Central memory CD8-positive, alpha-beta T cell (primary cell): Measurements from ENCODE around the gene RIPOR1.
"Not testable (repeated sequence)": the region's sequence is repeated elsewhere in the genome, so short reads cannot be mapped to it uniquely, and the experiment has no call there.

ENCODE experiments used
- ATAC-seq: fragments of 150-1000 bp; cut with Tn5 transposase; replicated peaks from 2 replicates; pipeline ENCODE4 v1.10.0; 2022; ENCODE audit warnings: mild to moderate bottlenecking, moderate FRiP score, moderate number of reproducible peaks; ENCODE audit not compliant: poor library complexity, severe bottlenecking; ENCODE audit errors: extremely low read depth
- DNase-seq, 2 donors: peaks; one replicate each; pipeline ENCODE4 v3.0.0; 2021; ENCODE audit warnings: low spot score in 2 of 2
- H3K27ac Mint-ChIP-seq: one replicate; pipeline ENCODE4 v1.8.0; 2022; ENCODE audit warnings: low read depth, mild to moderate bottlenecking, moderate library complexity, mixed read lengths
- H3K27me3 Mint-ChIP-seq: one replicate; pipeline ENCODE4 v1.8.0; 2022; ENCODE audit warnings: mixed read lengths
- H3K36me3 Mint-ChIP-seq: one replicate; pipeline ENCODE4 v1.8.0; 2022; ENCODE audit warnings: mild to moderate bottlenecking, moderate library complexity, mixed read lengths; ENCODE audit not compliant: insufficient read depth
- H3K4me1 Mint-ChIP-seq: one replicate; pipeline ENCODE4 v1.8.0; 2022; ENCODE audit warnings: mixed read lengths
- H3K4me3 Mint-ChIP-seq: one replicate; pipeline ENCODE4 v1.8.0; 2022; ENCODE audit warnings: mild to moderate bottlenecking, moderate library complexity, mixed read lengths
- H3K9me3 Mint-ChIP-seq: one replicate; pipeline ENCODE4 v1.8.0; 2022; ENCODE audit warnings: mixed read lengths

RIPOR1 gene

GRCh38 chr16:67490335-67491096 lies 38.1 kb upstream of the RIPOR1 start:
- ATAC-seq (no peak), DNase-seq (no peak)
- H3K9me3 Mint-ChIP-seq = no peaks in the 10 kb centered on the region
- H3K36me3 Mint-ChIP-seq = peaks cover 13% of the 10 kb centered on the region
- H3K27ac Mint-ChIP-seq = no peak overlapping the region
- H3K4me1 Mint-ChIP-seq = peaks cover 5% of the 10 kb centered on the region
- H3K27me3 Mint-ChIP-seq = no peaks in the 10 kb centered on the region
- H3K4me3 Mint-ChIP-seq = no peak overlapping the region

DNA sequence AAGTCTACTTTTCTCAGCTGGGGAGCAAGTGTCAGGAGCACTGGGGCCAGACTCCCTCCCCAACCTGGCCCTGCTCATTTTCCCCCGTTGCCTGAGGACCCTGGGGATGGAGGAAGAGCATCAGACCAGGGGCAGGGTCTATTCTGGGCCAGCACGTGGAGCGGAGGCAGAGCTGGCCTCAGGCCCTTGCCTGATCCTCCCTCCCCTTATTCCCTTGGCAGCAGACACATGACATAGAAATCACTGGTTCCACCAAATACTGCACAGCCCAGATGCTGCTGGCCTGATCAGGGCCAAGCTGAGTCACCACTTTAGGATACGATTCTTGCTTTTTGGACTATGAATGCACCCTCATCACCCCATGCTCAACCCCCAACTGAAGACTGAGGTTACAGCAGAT lies 29.5 kb upstream of the RIPOR1 start:
- no peaks in the 10 kb centered on the region for H3K9me3 Mint-ChIP-seq
- peaks cover 2% of the 10 kb centered on the region for H3K36me3 Mint-ChIP-seq
- H3K27me3 Mint-ChIP-seq = no peaks in the 10 kb centered on the region
- DNase-seq = no peak
- no peak for ATAC-seq
- no peak overlapping the region for H3K4me3 Mint-ChIP-seq
- peaks cover 16% of the 10 kb centered on the region for H3K4me1 Mint-ChIP-seq
- peak overlapping the region; percentile 52 for H3K27ac Mint-ChIP-seq

DNA sequence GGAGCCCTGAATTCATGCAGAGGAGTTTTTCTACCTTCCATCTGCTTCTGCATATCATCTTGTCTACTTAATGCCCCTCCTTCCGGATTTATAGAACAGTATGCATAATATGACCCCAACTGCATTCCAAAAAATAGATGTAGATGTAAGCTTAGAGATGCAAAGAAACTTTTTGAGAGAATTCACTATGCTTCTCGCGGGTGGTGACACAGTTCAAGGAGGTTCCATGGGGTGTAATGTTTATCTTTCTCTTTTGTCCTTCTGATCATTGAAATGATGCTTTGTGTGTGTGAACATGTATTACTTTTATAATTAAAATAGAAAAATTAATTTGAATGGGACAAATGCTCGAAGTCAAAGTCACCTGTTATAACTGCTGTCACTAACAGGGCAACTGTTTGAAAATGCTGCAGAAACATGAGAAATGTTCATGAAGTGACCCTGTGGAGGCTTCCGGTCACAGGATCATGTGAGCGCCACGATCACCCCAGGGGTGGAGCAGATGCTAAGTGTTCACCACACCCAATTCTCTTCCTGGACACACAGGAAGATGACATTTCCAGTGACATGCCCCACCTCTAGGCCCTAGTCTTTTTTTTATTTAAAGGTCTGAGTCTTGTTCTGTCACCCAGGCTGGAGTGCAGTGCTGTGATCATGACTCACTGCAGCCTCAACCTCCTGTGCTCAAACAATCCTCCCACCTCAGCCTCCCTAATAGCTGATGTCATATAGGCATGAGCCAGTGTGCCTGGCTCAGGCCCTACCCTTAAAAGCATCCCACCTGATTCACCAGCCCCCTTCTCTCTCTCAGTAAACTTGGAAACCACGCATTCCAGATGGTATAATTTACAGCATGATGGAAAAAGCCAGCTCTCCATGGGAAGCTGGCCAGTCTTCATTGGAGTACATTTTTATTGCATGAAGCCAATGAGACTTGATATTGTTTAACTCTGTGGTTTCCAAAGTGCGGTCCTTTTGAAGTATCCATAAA lies 24.3 kb upstream of the RIPOR1 start:
- peaks cover 45% of the 10 kb centered on the region for H3K4me1 Mint-ChIP-seq
- H3K4me3 Mint-ChIP-seq = no peak overlapping the region
- no peaks in the 10 kb centered on the region for H3K27me3 Mint-ChIP-seq
- H3K27ac Mint-ChIP-seq = peak overlapping the region; percentile 77
- peaks cover under 1% of the 10 kb centered on the region for H3K36me3 Mint-ChIP-seq
- H3K9me3 Mint-ChIP-seq = no peaks in the 10 kb centered on the region
- DNase-seq (no peak), ATAC-seq (peak; percentile 87)

DNA sequence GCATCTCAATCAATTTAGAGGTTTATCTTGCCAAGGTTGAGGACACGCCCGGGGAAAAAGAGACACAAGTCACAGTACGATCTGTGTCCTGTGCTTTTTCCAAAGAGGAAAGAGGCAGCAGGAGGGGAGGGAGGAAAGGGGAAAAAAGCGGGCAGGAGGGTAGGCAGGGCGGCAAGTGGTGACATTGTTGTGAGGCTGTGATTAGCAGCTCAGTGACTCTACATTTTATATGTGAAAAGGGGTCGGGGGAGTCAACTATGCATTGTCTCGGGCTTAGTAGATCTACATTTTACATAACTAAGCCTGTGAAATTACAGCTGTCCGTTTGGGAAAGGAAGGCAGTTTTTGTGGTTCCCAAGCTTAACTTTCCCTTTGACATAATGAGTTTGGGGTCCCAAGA lies 22.2 kb upstream of the RIPOR1 start:
- no peak for DNase-seq
- no peak for ATAC-seq
- H3K9me3 Mint-ChIP-seq = no peaks in the 10 kb centered on the region
- H3K4me3 Mint-ChIP-seq = no peak overlapping the region
- no peaks in the 10 kb centered on the region for H3K36me3 Mint-ChIP-seq
- H3K27ac Mint-ChIP-seq = peak overlapping the region; percentile 70
- peaks cover 41% of the 10 kb centered on the region for H3K4me1 Mint-ChIP-seq
- H3K27me3 Mint-ChIP-seq = no peaks in the 10 kb centered on the region

- no peaks in the 10 kb centered on the region for H3K9me3 Mint-ChIP-seq
- no peaks in the 10 kb centered on the region for H3K36me3 Mint-ChIP-seq
- peaks cover 32% of the 10 kb centered on the region for H3K4me1 Mint-ChIP-seq
- no peak for ATAC-seq
- DNase-seq = no peak
- H3K4me3 Mint-ChIP-seq = no peak overlapping the region
- H3K27ac Mint-ChIP-seq = peak overlapping the region; percentile 29
- no peaks in the 10 kb centered on the region for H3K27me3 Mint-ChIP-seq
Measured at GRCh38 chr16:67509016-67509415, 19.6 kb upstream of the RIPOR1 start.

- not testable (repeated sequence) for H3K4me3 Mint-ChIP-seq, H3K27ac Mint-ChIP-seq, H3K36me3 Mint-ChIP-seq, DNase-seq, ATAC-seq, H3K9me3 Mint-ChIP-seq, H3K27me3 Mint-ChIP-seq
- H3K4me1 Mint-ChIP-seq = peaks cover 15% of the 10 kb centered on the region
Measured at GRCh38 chr16:67513892-67514291, 14.7 kb upstream of the RIPOR1 start.

DNA sequence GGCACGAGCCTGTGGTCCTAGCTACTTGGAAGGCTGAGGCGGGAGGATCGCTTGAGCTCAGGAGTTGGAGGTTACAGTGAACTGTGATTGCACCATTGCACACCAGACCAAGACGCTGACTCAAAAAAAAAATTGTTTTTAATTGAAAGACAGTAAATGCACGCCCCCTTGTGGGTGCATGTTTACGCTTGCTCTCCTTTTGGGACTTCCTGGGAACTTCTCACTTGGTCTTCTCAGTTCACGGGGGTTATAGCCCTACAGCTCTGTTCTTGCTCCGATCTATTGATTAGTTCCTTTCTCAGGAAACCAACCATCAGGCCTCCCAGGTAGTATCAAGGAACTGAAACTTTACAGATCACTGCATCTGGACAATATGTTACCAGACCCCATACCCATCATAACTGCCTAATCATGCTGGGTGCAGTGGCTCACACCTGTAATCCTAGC lies 14.2 kb upstream of the RIPOR1 start:
- Mint-ChIP-seq H3K27me3 (no peaks in the 10 kb centered on the region), H3K4me3 (no peak overlapping the region), H3K4me1 (peaks cover 15% of the 10 kb centered on the region), H3K27ac (no peak overlapping the region), H3K36me3 (peaks cover 3% of the 10 kb centered on the region), H3K9me3 (no peaks in the 10 kb centered on the region)
- ATAC-seq (peak; percentile 80), DNase-seq (peak; percentile 66 to 70)

DNA sequence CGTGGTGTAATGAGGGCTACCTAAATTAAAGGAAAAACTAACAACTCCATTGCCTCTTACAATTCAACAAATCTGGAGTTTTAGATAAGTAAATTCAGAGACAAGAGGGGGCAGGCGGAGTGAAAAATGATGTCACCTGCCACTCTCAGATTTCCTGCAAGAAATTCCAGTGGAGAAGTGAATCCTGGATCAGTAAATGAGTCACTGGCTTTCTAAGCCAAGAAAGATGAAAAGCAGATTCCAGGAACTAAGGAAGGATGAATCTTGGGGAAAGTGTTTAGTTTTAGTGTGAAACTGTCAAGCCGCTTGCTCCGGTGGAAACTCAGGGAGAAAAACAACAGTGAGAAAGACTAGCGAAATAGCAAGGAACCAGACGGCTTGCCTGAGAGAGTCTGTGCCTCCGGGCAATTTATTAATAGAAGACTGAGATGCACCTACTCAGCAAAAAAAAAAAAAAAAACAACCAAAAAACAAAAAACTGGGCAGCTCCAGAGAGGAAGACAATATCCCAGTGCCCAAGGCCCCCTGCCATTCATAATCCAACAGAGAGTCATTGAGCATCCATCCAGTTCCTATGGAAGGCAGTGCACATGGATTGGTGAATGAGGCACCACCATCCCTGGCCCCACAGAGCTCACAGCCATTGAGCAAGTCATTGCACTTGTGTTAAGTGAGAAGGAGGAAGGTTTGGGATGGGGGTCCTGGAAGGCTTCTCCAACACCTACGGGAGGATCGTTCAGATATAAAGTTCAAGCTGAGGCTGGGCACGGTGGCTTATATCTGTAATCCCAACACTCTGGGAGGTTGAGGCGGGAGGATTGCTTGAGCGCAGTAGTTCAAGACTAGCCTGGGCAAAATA lies 12.1 kb upstream of the RIPOR1 start:
- Mint-ChIP-seq H3K9me3 (no peaks in the 10 kb centered on the region), H3K4me3 (no peak overlapping the region), H3K27ac (no peak overlapping the region), H3K4me1 (peaks cover 31% of the 10 kb centered on the region), H3K36me3 (peaks cover 7% of the 10 kb centered on the region), H3K27me3 (no peaks in the 10 kb centered on the region)
- DNase-seq = no peak
- no peak for ATAC-seq

DNA sequence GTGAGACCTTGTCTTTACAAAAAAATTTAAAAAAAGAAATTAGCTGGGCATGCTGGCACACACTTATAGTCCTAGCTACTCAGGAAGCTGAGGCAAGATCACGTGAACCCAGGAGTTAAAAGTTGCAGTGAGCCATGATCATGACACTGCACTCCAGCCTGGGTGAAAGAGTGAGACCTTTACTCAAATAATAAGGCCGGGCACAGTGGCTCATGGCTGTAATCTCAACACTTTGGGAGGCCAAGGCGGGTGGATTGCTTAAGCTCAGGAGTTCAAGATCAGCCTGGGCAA lies 11.5 kb upstream of the RIPOR1 start:
- Mint-ChIP-seq H3K36me3 (peaks cover 7% of the 10 kb centered on the region), H3K4me3 (no peak overlapping the region), H3K27me3 (no peaks in the 10 kb centered on the region), H3K9me3 (no peaks in the 10 kb centered on the region), H3K4me1 (peaks cover 32% of the 10 kb centered on the region), H3K27ac (no peak overlapping the region)
- DNase-seq = no peak
- ATAC-seq = no peak

GRCh38 chr16:67517661-67518423 lies 10.8 kb upstream of the RIPOR1 start:
- Mint-ChIP-seq H3K4me1 (peaks cover 36% of the 10 kb centered on the region), H3K4me3 (no peak overlapping the region), H3K9me3 (no peaks in the 10 kb centered on the region), H3K27me3 (no peaks in the 10 kb centered on the region), H3K27ac (no peak overlapping the region), H3K36me3 (peaks cover 7% of the 10 kb centered on the region)
- DNase-seq (no peak), ATAC-seq (no peak)

- Mint-ChIP-seq H3K9me3 (no peaks in the 10 kb centered on the region), H3K4me3 (peak overlapping the region; percentile 30), H3K4me1 (peaks cover 38% of the 10 kb centered on the region), H3K36me3 (peaks cover 7% of the 10 kb centered on the region), H3K27me3 (no peaks in the 10 kb centered on the region), H3K27ac (peak overlapping the region; percentile 23)
- no peak for ATAC-seq
- DNase-seq = no peak
Measured at GRCh38 chr16:67518676-67519075, 10.0 kb upstream of the RIPOR1 start.

DNA sequence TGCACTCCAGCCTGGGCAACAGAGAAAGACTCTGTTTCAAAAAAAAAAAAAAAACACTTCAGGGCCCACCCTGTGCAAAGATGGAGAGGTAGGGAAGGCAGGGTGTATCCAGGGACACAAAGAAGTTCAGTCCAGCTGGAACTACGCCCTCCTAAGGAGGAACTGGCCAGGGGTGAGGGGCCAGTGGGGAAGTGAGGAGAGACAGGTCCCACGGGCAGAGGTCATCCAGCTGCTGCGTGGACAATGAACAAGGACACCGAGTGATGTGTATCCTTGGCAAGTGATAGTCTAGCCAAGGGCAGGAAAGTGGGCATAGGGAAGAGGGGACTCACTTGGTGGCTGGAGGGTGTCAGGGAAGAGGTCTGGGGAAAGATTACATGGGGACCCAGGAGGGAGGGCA lies 9.4 kb upstream of the RIPOR1 start:
- H3K9me3 Mint-ChIP-seq = no peaks in the 10 kb centered on the region
- peaks cover 38% of the 10 kb centered on the region for H3K4me1 Mint-ChIP-seq
- H3K4me3 Mint-ChIP-seq = peak overlapping the region; percentile 30
- H3K36me3 Mint-ChIP-seq = peaks cover 7% of the 10 kb centered on the region
- no peak for DNase-seq
- H3K27ac Mint-ChIP-seq = peak overlapping the region; percentile 53
- no peaks in the 10 kb centered on the region for H3K27me3 Mint-ChIP-seq
- ATAC-seq = no peak
